Activated T-cell treated with anti-CD3 and anti-CD28 coated beads, Interleukin-2, amount 50 U/mL, for 48 hours (primary cell): ENCODE measurements around the gene FBXW8.

Experiments
- DNase-seq, 2 experiments: peaks; one replicate each; pipeline ENCODE4 v3.0.0-alpha.2; 2020

The FBXW8 gene

GRCh38 chr12:116926283-116927243 is 15.8 kb downstream of the FBXW8 start:
- DNase-seq = no peak

GRCh38 chr12:116927244-116927940 is 16.6 kb downstream of the FBXW8 start:
- DNase-seq = no peak

- no peak for DNase-seq
These were observed 17.8 kb downstream of the FBXW8 start for GRCh38 chr12:116928504-116928903.

- no peak for DNase-seq
These were observed 19.1 kb downstream of the FBXW8 start for GRCh38 chr12:116929885-116930284.

GRCh38 chr12:116931665-116932064 is 20.9 kb downstream of the FBXW8 start:
- DNase-seq = no peak

DNA sequence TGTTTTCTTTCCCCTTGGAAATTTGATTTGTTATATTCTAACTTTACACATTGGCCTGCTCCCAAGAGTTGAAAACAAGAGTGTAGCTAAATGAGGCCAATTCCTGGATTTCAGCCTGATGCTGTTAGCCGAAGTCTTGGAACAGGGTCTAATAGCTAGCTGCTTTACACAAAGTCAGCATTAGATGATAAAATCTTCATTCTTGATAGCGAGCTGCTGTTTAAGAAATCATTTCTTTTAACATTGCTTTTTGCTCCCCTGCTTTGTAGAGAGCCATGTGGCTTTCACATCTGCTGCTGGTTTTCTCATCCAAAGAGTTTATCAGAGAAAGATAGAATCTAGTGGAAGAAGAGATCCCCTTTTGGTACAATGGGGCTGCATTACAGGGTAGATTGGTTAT is 22.3 kb downstream of the FBXW8 start:
- no peak for DNase-seq

- DNase-seq = no peak
These were observed 22.9 kb downstream of the FBXW8 start for GRCh38 chr12:116933512-116934246.

GRCh38 chr12:116934908-116935705 is 24.4 kb downstream of the FBXW8 start:
- no peak for DNase-seq

- DNase-seq = no peak
These were observed 26.9 kb downstream of the FBXW8 start for GRCh38 chr12:116937640-116938039.

- no peak for DNase-seq
These were observed 29.0 kb downstream of the FBXW8 start for GRCh38 chr12:116939734-116940133.

DNA sequence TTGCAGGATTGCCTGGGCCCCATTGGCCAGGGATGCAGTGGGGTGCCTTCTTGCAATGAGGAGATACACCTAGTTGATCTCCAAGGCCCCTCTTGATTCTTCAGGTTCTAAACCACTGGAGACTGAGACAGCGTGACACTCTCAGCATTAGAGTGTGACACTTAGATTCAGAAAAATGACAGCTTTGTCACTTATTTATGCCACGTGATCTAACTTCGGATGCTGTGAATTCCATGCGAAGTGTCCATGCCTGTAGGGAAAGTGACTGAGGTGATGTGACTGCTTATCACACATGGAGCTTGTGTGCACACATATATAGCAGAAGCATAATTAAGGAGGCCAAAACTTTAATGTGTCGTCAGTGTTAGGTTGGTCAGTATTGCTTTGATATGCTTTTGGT is 30.4 kb downstream of the FBXW8 start:
- DNase-seq = no peak

DNA sequence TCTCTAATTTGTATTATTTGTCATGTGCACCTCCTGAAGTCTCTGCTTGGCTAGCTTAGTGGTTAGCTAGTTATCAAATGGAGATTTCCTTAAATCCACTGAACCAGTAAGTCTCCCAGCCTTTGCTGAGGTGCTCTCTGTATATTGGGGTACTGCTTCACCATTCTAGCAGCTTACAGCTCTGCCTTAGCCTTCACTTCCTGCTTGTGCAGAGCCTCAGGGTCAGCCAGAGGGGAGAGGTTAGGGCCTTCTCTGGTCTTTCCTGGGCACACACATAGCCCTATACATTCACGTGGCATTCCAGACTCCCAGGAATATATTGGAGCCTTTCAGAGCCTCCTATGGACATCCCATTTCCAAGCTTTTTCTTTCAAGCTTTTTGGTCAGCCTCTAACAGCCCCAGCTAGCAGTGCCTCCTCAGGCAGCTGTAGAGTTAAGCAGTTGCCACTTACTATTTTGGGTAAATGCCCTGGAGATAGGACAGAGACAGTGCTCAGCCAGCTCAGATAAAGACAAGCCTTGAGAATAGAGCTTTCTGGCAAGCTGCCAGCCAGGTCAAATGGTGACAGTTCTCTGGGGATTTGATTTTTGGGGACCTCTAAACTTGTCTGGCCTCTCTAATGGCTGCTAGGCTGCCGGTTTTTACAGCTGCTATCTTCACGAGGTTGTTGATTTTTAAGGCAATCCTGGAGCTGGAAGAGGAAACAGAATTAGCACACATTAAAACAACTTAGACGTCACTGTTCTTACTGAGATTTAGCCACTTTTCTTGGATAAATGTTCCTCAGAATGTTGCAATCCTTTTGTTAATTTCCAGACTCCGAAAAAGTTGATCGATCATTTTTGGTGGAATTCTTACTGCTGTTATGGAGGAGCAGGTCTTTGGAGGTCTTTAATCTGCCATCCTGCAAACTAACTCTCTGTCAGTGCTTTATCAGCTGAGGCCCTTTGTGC is 32.9 kb downstream of the FBXW8 start:
- no peak for DNase-seq

GRCh38 chr12:116945886-116946550 is 35.3 kb downstream of the FBXW8 start:
- no peak for DNase-seq

- DNase-seq = no peak
These were observed 37.5 kb downstream of the FBXW8 start for GRCh38 chr12:116948298-116948697.

DNA sequence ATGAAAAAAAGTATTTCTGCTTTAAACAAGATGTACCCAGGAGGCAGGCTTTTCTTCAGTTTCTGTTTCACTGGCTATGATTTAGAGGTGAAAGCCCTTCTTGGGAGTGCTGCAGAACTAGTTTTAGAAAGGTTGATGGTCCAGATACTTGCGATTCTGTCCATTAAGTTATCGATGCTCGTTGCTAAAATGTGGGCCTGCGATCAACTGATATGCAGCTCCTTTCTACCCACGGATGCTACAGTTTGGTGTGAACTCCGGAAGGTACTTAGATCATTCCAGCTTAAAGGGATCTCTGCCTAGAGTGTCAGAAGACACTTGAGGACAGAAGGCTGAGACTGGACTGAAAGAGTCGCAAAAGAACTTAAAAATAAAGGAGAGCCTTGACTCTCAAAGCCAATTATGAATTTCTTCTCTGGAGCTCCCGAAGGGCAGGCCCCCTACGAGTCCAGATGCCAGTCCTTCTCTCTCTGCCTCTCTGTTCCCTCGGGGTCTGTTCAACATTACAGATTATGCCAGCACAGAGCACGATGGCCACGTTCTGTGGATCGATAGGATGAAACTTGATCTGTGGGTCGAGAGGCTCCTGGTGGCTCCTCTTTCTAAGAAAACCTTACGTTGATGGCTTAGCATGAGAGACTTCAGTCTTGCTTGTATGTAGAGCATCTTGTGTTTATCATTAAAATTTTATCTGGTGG is 40.0 kb downstream of the FBXW8 start:
- DNase-seq = no peak

GRCh38 chr12:116954710-116955381 is 44.1 kb downstream of the FBXW8 start:
- no peak for DNase-seq

GRCh38 chr12:116955382-116956021 is 44.8 kb downstream of the FBXW8 start:
- no peak for DNase-seq

GRCh38 chr12:116958402-116959197 is 47.9 kb downstream of the FBXW8 start:
- DNase-seq = peak; percentile 30 to 43
